DOHH2 (cell line): ENCODE measurements around the gene CDCA7.

Source experiments
- H3F3A ChIP-seq: fragments of 200-600 bp; sonication (generic), shearing (Covaris generic); 2 replicates; pipeline ENCODE4 v1.6.0; 2016; ENCODE audit warnings: antibody characterized with exemption, mild to moderate bottlenecking; ENCODE audit not compliant: control insufficient read depth, insufficient read depth
- H3K27ac ChIP-seq: fragments of 200-600 bp; sonication (generic); 2 replicates; pipeline ENCODE4 v1.5.1; 2014; ENCODE audit warnings: low read depth, mild to moderate bottlenecking, low read length, moderate library complexity
- H3K27me3 ChIP-seq: fragments of 200-600 bp; sonication (generic); 2 replicates; pipeline ENCODE4 v1.6.1; 2014; ENCODE audit warnings: mild to moderate bottlenecking, low read length, mixed read lengths; ENCODE audit not compliant: control insufficient read depth
- H3K36me3 ChIP-seq: fragments of 200-600 bp; sonication (generic); 2 replicates; pipeline ENCODE4 v1.6.1; 2014; ENCODE audit warnings: mild to moderate bottlenecking, low read length, moderate library complexity, mixed read lengths; ENCODE audit not compliant: control insufficient read depth
- H3K4me1 ChIP-seq: fragments of 200-600 bp; sonication (generic); 2 replicates; pipeline ENCODE4 v1.6.1; 2014; ENCODE audit warnings: mild to moderate bottlenecking, low read length, mixed read lengths; ENCODE audit not compliant: control insufficient read depth
- H3K4me2 ChIP-seq: fragments of 200-600 bp; sonication (generic); 2 replicates; pipeline ENCODE4 v1.6.0; 2014; ENCODE audit warnings: mild to moderate bottlenecking, low read length, moderate library complexity
- H3K4me3 ChIP-seq: fragments of 200-600 bp; sonication (generic); 2 replicates; pipeline ENCODE4 v1.5.1; 2014; ENCODE audit warnings: mild to moderate bottlenecking, low read length, mixed read lengths
- H3K79me2 ChIP-seq: fragments of 200-600 bp; sonication (generic); 2 replicates; pipeline ENCODE4 v1.6.1; 2014; ENCODE audit warnings: mild to moderate bottlenecking, low read length, mixed read lengths; ENCODE audit not compliant: control insufficient read depth
- H3K9me2 ChIP-seq: fragments of 200-600 bp; sonication (generic); replicated peaks from 2 replicates; pipeline ENCODE4 v1.6.1; 2014; ENCODE audit warnings: mild to moderate bottlenecking, low read length, mixed read lengths; ENCODE audit not compliant: control insufficient read depth
- H3K9me3 ChIP-seq: fragments of 200-600 bp; sonication (generic); 2 replicates; pipeline ENCODE4 v1.6.1; 2014; ENCODE audit warnings: antibody characterized with exemption, low read length, mixed read lengths; ENCODE audit not compliant: control insufficient read depth, insufficient read depth
- H4K20me1 ChIP-seq: fragments of 200-600 bp; sonication (generic); 2 replicates; pipeline ENCODE4 v1.6.0; 2014; ENCODE audit warnings: low read depth, mild to moderate bottlenecking, antibody characterized with exemption, low read length, moderate library complexity; ENCODE audit not compliant: control insufficient read depth, insufficient read depth
- EZH2phosphoT487 ChIP-seq: fragments of 200-600 bp; sonication (generic); IDR thresholded peaks from 2 replicates; pipeline ENCODE4 v1.6.1; 2017; ENCODE audit warnings: borderline replicate concordance, mild to moderate bottlenecking, antibody characterized with exemption, low read length, moderate library complexity, mixed read lengths
- TF ChIP-seq, protein P1 (sequence below): fragments of 200-600 bp; sonication (generic); IDR thresholded peaks from one replicate; pipeline ENCODE4 v1.5.1; 2014; ENCODE audit warnings: antibody characterized with exemption, mild to moderate bottlenecking, low read depth, low read length; ENCODE audit not compliant: poor library complexity, severe bottlenecking

Gene CDCA7

DNA sequence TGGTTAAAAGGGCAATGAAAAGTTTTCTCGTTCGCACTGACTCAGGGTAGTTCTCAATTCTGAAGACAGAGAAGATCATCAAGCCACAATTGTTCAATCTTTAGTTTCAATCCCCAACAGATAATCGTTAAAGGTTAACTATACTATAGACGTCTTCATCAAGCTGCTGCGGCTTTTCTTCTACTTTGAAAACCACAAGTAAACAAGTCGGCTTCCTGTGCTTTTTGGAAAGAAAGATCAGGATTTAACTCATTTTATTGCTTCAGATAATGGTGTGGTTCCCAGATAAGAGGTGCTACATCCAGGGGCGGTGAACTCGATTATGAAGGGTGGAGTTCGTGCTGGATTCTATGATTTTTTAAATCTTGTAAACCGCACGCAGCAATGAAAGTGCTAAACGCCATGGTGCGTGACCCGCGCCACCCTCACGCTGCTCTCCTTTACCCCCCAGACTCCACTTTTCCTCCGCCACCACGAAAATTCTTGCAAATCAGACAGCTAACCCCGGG is 545 bp upstream of the CDCA7 start:
- Histone ChIP-seq H3K9me3 (no peaks in the 10 kb centered on the region), H3K4me1 (peaks cover 79% of the 10 kb centered on the region), H3K27ac (peak overlapping the region; percentile 93), H3K9me2 (no peaks in the 10 kb centered on the region), H3K4me3 (peak overlapping the region; percentile 93), H3K79me2 (peaks cover 70% of the 10 kb centered on the region), H3K36me3 (peaks cover 42% of the 10 kb centered on the region), H3F3A (peaks cover 29% of the 10 kb centered on the region), H3K4me2 (peak overlapping the region; percentile 86), H4K20me1 (peaks cover 18% of the 10 kb centered on the region), H3K27me3 (no peaks in the 10 kb centered on the region)
- TF ChIP-seq EZH2phosphoT487, result no peak
- TF ChIP-seq, protein P1, sequence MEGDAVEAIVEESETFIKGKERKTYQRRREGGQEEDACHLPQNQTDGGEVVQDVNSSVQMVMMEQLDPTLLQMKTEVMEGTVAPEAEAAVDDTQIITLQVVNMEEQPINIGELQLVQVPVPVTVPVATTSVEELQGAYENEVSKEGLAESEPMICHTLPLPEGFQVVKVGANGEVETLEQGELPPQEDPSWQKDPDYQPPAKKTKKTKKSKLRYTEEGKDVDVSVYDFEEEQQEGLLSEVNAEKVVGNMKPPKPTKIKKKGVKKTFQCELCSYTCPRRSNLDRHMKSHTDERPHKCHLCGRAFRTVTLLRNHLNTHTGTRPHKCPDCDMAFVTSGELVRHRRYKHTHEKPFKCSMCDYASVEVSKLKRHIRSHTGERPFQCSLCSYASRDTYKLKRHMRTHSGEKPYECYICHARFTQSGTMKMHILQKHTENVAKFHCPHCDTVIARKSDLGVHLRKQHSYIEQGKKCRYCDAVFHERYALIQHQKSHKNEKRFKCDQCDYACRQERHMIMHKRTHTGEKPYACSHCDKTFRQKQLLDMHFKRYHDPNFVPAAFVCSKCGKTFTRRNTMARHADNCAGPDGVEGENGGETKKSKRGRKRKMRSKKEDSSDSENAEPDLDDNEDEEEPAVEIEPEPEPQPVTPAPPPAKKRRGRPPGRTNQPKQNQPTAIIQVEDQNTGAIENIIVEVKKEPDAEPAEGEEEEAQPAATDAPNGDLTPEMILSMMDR, result no peak

DNA sequence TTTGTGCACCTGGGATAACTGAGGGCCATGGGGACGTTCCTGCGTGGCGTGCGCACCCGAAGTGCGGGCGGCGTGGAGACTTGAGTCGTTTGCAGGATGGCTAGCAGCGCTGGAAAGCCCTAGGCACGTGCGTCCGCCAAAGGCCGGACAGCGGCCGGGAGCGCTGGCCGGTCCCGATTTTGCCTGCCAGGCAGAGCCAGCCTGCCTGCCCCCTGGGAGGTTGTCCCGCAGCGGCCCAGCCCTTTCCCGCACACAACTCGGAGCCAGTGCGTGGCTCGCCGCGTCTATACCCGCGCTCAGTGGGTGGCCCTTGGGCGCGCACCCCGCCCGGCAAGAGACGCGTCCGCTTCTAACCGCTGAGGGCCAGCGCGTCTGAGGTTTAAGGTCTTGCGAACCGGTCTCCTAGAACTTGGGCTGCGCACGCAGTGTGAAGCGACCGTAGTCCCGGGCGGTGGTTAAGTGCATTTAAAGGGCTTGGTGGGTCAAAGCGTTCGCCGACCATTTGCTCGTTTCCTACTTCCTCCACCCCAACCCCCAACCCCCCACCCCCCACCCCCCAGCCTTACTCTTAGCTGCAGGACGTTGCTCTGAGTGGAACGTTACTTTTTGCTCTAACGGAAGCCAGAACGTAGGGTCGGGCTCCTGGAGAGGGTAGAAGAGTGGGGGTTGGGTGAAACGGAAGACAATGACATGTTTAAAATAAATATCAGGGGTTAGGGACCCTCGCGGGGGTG is 627 bp downstream of the CDCA7 start:
- Histone ChIP-seq H4K20me1 (peaks cover 18% of the 10 kb centered on the region), H3K4me3 (peak overlapping the region; percentile 93), H3F3A (peaks cover 26% of the 10 kb centered on the region), H3K27me3 (no peaks in the 10 kb centered on the region), H3K9me3 (no peaks in the 10 kb centered on the region), H3K36me3 (peaks cover 54% of the 10 kb centered on the region), H3K4me2 (peak overlapping the region; percentile 86), H3K4me1 (peaks cover 79% of the 10 kb centered on the region), H3K79me2 (peaks cover 81% of the 10 kb centered on the region), H3K27ac (peak overlapping the region; percentile 93), H3K9me2 (no peaks in the 10 kb centered on the region)
- TF ChIP-seq EZH2phosphoT487, result no peak
- TF ChIP-seq, protein P1, result no peak

DNA sequence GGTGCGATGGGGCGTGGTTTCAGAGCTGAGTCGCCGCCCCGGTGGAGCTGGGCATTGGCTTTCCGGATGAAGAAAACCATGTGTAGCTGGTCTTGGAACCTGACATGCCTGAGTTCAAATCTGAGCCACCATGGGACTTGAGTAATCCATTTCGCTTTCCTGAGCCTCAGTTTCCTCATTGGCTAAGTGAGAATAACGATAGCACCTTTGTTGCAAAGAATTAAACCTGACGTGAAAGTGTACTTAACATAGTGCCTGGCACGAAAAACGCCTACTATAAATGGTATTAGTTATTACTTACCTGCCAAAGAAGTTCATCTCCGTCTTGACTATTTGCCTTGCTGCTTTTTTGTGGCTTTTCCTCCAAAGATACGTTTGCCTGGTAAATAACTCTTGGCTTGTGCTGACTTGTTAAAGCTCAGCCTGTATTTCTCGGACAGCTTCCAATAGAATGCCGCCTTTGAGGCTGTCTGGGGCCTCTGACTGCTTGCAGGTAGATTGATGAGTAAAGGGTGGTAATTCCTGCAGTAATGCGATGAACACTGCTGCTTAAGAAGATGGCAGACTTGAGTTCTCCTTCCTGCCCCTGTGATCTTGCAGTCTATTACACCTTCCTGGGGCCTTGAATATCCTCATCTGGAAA is 1.3 kb downstream of the CDCA7 start:
- Histone ChIP-seq H3K9me3 (no peaks in the 10 kb centered on the region), H3K36me3 (peaks cover 61% of the 10 kb centered on the region), H3K4me2 (peak overlapping the region; percentile 86), H3K4me1 (peaks cover 77% of the 10 kb centered on the region), H4K20me1 (peaks cover 19% of the 10 kb centered on the region), H3F3A (peaks cover 26% of the 10 kb centered on the region), H3K79me2 (peaks cover 88% of the 10 kb centered on the region), H3K9me2 (no peaks in the 10 kb centered on the region), H3K27ac (peak overlapping the region; percentile 93), H3K27me3 (no peaks in the 10 kb centered on the region), H3K4me3 (peak overlapping the region; percentile 93)
- TF ChIP-seq, protein P1, result no peak
- no peak for TF ChIP-seq EZH2phosphoT487
